ENCODE results near the gene AP1G1.

GRCh38 chr16:71700831-71701230 is 107.8 kb downstream of the AP1G1 start:
- TF ChIP-seq CTCF (IDR thresholded peaks at IDR 0.05) (no peak), POLR2A (IDR thresholded peaks at IDR 0.05) (no peak)
